ENCODE data around the gene GDF2. TPM values are rescaled to one million over a fixed set of nuclear protein-coding genes. Genes with fewer than 3 reads are reported as not detected.
A peak's percentile ranks its signal among the peaks of the same experiment; 100 is the strongest.

GDF2 gene
- total RNA-seq, 4 donors from 2014 or later, result not detected

GRCh38 chr10:47339759-47340607, 17.7 kb downstream of the GDF2 start:
- Histone ChIP-seq H3K9me3 (no peaks in the 10 kb centered on the region), H3K36me3 (no peaks in the 10 kb centered on the region), H3K27me3 (no peaks in the 10 kb centered on the region), H3K4me1 (no peaks in the 10 kb centered on the region), H3K27ac (no peak overlapping the region), H3K4me3 (no peak overlapping the region)
- WGBS, 2 donors, result 73 to 78% methylated on average over 15 of the region's 15 CpGs
- no peak for DNase-seq (ENCODE audit: low spot score in 2 of 2)
- TF ChIP-seq EP300 (IDR thresholded peaks at IDR 0.05) (no peak), POLR2A (IDR thresholded peaks at IDR 0.05) (no peak), CTCF (IDR thresholded peaks at IDR 0.05) (no peak)

GRCh38 chr10:47340608-47341170, 18.4 kb downstream of the GDF2 start:
- Histone ChIP-seq H3K4me3 (no peak overlapping the region), H3K27ac (no peak overlapping the region), H3K27me3 (no peaks in the 10 kb centered on the region), H3K36me3 (no peaks in the 10 kb centered on the region), H3K4me1 (no peaks in the 10 kb centered on the region), H3K9me3 (no peaks in the 10 kb centered on the region)
- DNase-seq (ENCODE audit: low spot score in 2 of 2), result peak; percentile 60 to 78
- WGBS, 2 donors, result 68 to 69% methylated on average over 5 of the region's 5 CpGs
- TF ChIP-seq CTCF (IDR thresholded peaks at IDR 0.05) (peak; percentile 78 to 94 (median 88)), POLR2A (IDR thresholded peaks at IDR 0.05) (no peak)

- Histone ChIP-seq H3K36me3 (no peaks in the 10 kb centered on the region), H3K27me3 (no peaks in the 10 kb centered on the region), H3K9me3 (no peaks in the 10 kb centered on the region), H3K27ac (no peak overlapping the region), H3K4me1 (no peaks in the 10 kb centered on the region), H3K4me3 (no peak overlapping the region)
- WGBS, 2 donors, result 84 to 85% methylated on average over 13 of the region's 13 CpGs
- no peak for DNase-seq (ENCODE audit: low spot score in 2 of 2)
- TF ChIP-seq POLR2A (IDR thresholded peaks at IDR 0.05) (no peak), CTCF (IDR thresholded peaks at IDR 0.05) (no peak)
Observed at GRCh38 chr10:47344996-47345870, 23.0 kb downstream of the GDF2 start.

GRCh38 chr10:47346581-47347302, 24.5 kb downstream of the GDF2 start:
- Histone ChIP-seq H3K4me3 (no peak overlapping the region), H3K36me3 (no peaks in the 10 kb centered on the region), H3K4me1 (no peaks in the 10 kb centered on the region), H3K9me3 (no peaks in the 10 kb centered on the region), H3K27ac (no peak overlapping the region), H3K27me3 (no peaks in the 10 kb centered on the region)
- DNase-seq (ENCODE audit: low spot score in 2 of 2), result no peak
- TF ChIP-seq CTCF (IDR thresholded peaks at IDR 0.05) (no peak), POLR2A (IDR thresholded peaks at IDR 0.05) (no peak), EP300 (IDR thresholded peaks at IDR 0.05) (no peak)
- 77 to 82% methylated on average over 12 of the region's 13 CpGs for WGBS, 2 donors

Measured in tibial nerve (tissue), 4 donors.